Pancreas (tissue), 10 donors: ENCODE measurements around the gene TRNP1. TPM values are rescaled to one million over a fixed set of nuclear protein-coding genes. Genes with fewer than 3 reads are reported as not detected.

ENCODE experiments used
- ATAC-seq, 4 donors: fragments of 200-7000 bp; cut with Tn5 transposase; one replicate each; pipeline versions ENCODE4 v1.8.0 to v1.9.1; 2020; ENCODE audit warnings: mild to moderate bottlenecking in 4 of 4, moderate library complexity in 4 of 4
- DNase-seq, 6 donors: peaks; one replicate each; pipeline ENCODE4 v3.0.0-alpha.2; 2020
- FAIRE-seq: peaks from 2 replicates; lab custom pipeline; 2012; peaks lifted over from hg19 to GRCh38; lab: Jason Lieb, UNC
- H3K27ac ChIP-seq, 4 donors: fragments of 200-600 bp; sonication (generic); 1 replicate in 3 of 4; 2 replicates in 1 of 4; pipeline versions ENCODE4 v1.5.0 to v1.8.0; 2020
- H3K27me3 ChIP-seq, 4 donors: fragments of 200-600 bp; one replicate each; pipeline ENCODE4 v1.8.0; 2021
- H3K36me3 ChIP-seq, 3 donors: fragments of 200-600 bp; sonication (generic) in 1 of 3; one replicate each; pipeline versions ENCODE4 v1.5.0 to v1.8.0; 2020 to 2021
- H3K4me1 ChIP-seq, 3 donors: fragments of 200-600 bp; one replicate each; pipeline ENCODE4 v1.8.0; 2021
- H3K4me3 ChIP-seq, 4 donors: fragments of 200-600 bp; sonication (generic) in 2 of 4; one replicate each; pipeline versions ENCODE4 v1.5.0 to v1.8.0; 2020 to 2021
- H3K9me3 ChIP-seq, 4 donors: fragments of 200-600 bp; one replicate each; pipeline ENCODE4 v1.8.0; 2021
- WGBS, 2 donors: extraction: QIAGEN DNeasy Blood & Tissue Kit; methylation state at CpG; one replicate each; pipeline ENCODE4 v1.1.7; 2013; 5-methylcytosine and 5-hydroxymethylcytosine counted together
- intact Hi-C, 3 donors: fragments of 100-400 bp; cut with DNase I; formaldehyde crosslinking; loops; one replicate each; pipeline versions ENCODE4 v1.11.1 to v1.14.2; 2022
- polyA plus RNA-seq, 2 donors: library from polyadenylated mRNA; stranded (reverse); fragments of 200-250 nt; gene quantifications; one replicate each; pipeline ENCODE4 v1.2.3, GENCODE V29; 2013
- total RNA-seq, 6 donors: library from RNA; stranded (reverse); fragmentation: NEBNext Ultra II Directional in 4 of 6; extraction: Animal tissue kit (Norgen Biotek cat#: 25700) in 4 of 6; gene quantifications; one replicate each; pipeline versions ENCODE4 v1.2.1 to v1.2.4, GENCODE V29; 2021 to 2023
- TF ChIP-seq, protein P1 (sequence below), 4 donors: fragments of 200-600 bp; sonication (generic) in 3 of 4; IDR thresholded peaks; one replicate each; pipeline versions ENCODE4 v1.5.0 to v1.8.0; 2021; ENCODE audit warnings: antibody characterized with exemption in 4 of 4
- donor health status: healthy with polysubstance abuse.
- donor health status: DM: no; HTN: no; CAD: no; lungs with moderate emphysema.
- donor health status: DM: no; HTN: no; CAD: no.
- donor health status: control.
- donor health status: control.
- donor health status: Bipolar disorder and iron deficiency.
- donor health status: DM: yes; HTN: yes; CAD: no.
- donor health status: DM: no; HTN: no; CAD: no.
- donor health status: DM: no; HTN: no; CAD: no.
- donor health status: DM: yes; HTN: yes; CAD: no.

TRNP1 gene
- total and polyA plus RNA-seq, 8 donors: 10.4 to 48.2 (median 26.9) TPM

DNA sequence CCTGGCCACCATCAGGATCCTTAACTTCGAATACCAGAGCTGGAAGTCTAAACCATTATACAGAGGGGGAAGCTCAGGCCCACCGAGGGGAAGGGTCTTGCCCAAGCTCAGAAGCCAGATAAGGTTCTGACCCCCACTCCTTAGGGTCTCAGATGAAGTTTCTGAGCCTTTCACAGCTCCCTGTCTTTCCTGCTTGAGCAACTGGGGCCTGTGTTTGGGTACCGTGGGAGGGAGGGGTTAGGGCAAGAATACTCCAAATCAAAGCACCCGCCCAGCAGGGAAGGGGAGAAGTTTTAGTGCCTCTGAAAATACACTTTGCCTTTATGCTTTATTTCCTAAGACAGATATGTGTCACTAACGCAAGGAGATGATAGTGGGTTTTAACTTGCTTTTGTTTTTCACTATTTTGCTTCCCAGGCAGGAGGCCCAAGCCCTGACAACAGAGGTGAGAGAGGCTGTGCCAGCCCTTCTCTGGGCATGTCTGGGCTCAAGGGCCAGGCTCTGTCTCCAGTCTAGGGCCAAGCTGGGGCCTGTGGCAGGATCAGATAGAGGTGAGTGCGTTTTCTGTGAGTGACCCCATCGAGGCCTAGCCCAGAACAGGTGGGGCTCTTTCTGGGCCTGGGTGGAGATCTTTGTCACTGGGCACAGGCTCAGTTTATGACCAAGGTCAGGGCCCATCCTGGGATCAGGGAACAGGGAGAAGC lies 39.7 kb downstream of the TRNP1 start:
- H3K4me1 ChIP-seq: peaks cover 0 to 8% (median 0%) of the 10 kb centered on the region in 3 donors
- DNase-seq (no peak), ATAC-seq (no peak), FAIRE-seq (no peak)
- no peaks in the 10 kb centered on the region for H3K9me3 ChIP-seq
- 75% methylated on average over 7 of the region's 7 CpGs for WGBS, 2 donors
- TF ChIP-seq, protein P1, sequence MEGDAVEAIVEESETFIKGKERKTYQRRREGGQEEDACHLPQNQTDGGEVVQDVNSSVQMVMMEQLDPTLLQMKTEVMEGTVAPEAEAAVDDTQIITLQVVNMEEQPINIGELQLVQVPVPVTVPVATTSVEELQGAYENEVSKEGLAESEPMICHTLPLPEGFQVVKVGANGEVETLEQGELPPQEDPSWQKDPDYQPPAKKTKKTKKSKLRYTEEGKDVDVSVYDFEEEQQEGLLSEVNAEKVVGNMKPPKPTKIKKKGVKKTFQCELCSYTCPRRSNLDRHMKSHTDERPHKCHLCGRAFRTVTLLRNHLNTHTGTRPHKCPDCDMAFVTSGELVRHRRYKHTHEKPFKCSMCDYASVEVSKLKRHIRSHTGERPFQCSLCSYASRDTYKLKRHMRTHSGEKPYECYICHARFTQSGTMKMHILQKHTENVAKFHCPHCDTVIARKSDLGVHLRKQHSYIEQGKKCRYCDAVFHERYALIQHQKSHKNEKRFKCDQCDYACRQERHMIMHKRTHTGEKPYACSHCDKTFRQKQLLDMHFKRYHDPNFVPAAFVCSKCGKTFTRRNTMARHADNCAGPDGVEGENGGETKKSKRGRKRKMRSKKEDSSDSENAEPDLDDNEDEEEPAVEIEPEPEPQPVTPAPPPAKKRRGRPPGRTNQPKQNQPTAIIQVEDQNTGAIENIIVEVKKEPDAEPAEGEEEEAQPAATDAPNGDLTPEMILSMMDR (IDR thresholded peaks at IDR 0.05): no peak
- intact Hi-C loops: no loop called here
- H3K27ac ChIP-seq: peak overlapping the region in 1 of 4 donors; percentile 53
- no peaks in the 10 kb centered on the region for H3K27me3 ChIP-seq
- no peak overlapping the region for H3K4me3 ChIP-seq
- H3K36me3 ChIP-seq: no peaks in the 10 kb centered on the region

GRCh38 chr1:27035344-27035743 lies 41.9 kb downstream of the TRNP1 start:
- no peaks in the 10 kb centered on the region for H3K9me3 ChIP-seq

GRCh38 chr1:27036718-27037117 lies 43.2 kb downstream of the TRNP1 start:
- DNase-seq (no peak), FAIRE-seq (no peak), ATAC-seq (no peak)
- no peaks in the 10 kb centered on the region for H3K27me3 ChIP-seq
- no peaks in the 10 kb centered on the region for H3K9me3 ChIP-seq
- H3K27ac ChIP-seq: no peak overlapping the region
- TF ChIP-seq, protein P1 (IDR thresholded peaks at IDR 0.05): no peak
- intact Hi-C loops: no loop called here
- no peaks in the 10 kb centered on the region for H3K36me3 ChIP-seq
- no peaks in the 10 kb centered on the region for H3K4me1 ChIP-seq
- no peak overlapping the region for H3K4me3 ChIP-seq
- 85 to 97% methylated on average over 1 of the region's 1 CpG for WGBS, 2 donors

More at GRCh38 chr1:27035344-27035743, 41.9 kb downstream of the TRNP1 start:
- TF ChIP-seq, protein P1 (IDR thresholded peaks at IDR 0.05): no peak
- Histone ChIP-seq H3K4me3 (no peak overlapping the region), H3K27ac (no peak overlapping the region), H3K27me3 (no peaks in the 10 kb centered on the region), H3K36me3 (no peaks in the 10 kb centered on the region), H3K4me1 (peaks cover 0 to 3% (median 0%) of the 10 kb centered on the region in 3 donors)
- DNase-seq (no peak), FAIRE-seq (no peak), ATAC-seq (no peak)
- WGBS, 2 donors: 93 to 97% methylated on average over 4 of the region's 4 CpGs
- intact Hi-C loops: no loop called here

DNA sequence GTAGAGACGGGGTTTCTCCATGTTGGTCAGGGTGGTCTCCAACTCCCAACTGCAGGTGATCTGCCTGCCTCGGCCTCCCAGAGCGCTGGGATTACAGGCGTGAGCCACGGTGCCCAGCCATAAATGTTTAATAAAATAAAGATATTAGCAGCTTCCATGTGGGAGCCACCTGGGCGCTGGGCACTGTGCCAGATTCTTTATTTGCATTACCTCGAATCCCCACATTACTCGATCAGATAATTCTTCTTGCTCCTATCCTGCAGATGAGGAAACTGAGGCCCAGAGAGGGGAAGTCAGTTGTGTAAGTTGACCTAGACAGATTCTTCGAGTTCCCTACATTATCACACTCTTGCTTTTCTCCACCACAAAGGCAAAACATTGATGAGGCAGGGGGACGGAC lies 44.0 kb downstream of the TRNP1 start:
- Histone ChIP-seq H3K9me3 (no peaks in the 10 kb centered on the region), H3K27me3 (no peaks in the 10 kb centered on the region), H3K4me1 (no peaks in the 10 kb centered on the region), H3K36me3 (no peaks in the 10 kb centered on the region), H3K27ac (no peak overlapping the region), H3K4me3 (no peak overlapping the region)
- intact Hi-C loops: no loop called here
- no peak for FAIRE-seq
- ATAC-seq: no peak
- TF ChIP-seq, protein P1 (IDR thresholded peaks at IDR 0.05): no peak
- WGBS, 2 donors: 31 to 35% methylated on average over 10 of the region's 10 CpGs
- DNase-seq: no peak

- WGBS, 2 donors: 65 to 75% methylated on average over 7 of the region's 7 CpGs
- H3K36me3 ChIP-seq: no peaks in the 10 kb centered on the region
- H3K4me1 ChIP-seq: no peaks in the 10 kb centered on the region
- no peaks in the 10 kb centered on the region for H3K9me3 ChIP-seq
- no peaks in the 10 kb centered on the region for H3K27me3 ChIP-seq
- no peak for ATAC-seq
- no peak for DNase-seq
- TF ChIP-seq, protein P1 (IDR thresholded peaks at IDR 0.05): no peak
- no peak for FAIRE-seq
- H3K27ac ChIP-seq: no peak overlapping the region
- H3K4me3 ChIP-seq: no peak overlapping the region
- intact Hi-C loops: no loop called here
Observed at GRCh38 chr1:27038020-27038419, 44.5 kb downstream of the TRNP1 start.
